GM12801 (cell line): ENCODE data around the gene PRKCD.

Source experiments
- CTCF ChIP-seq: IDR thresholded peaks from one replicate; pipeline ENCODE4 v1.5.1; 2011; ENCODE audit warnings: control low read depth; ENCODE audit not compliant: insufficient read length; ENCODE audit errors: extremely low read depth

The PRKCD gene

GRCh38 chr3:53159156-53160060 is 1.6 kb upstream of the PRKCD start:
- no peak for TF ChIP-seq CTCF

- no peak for TF ChIP-seq CTCF
Observed at GRCh38 chr3:53160061-53160659, 849 bp upstream of the PRKCD start.

GRCh38 chr3:53161450-53161819 is 426 bp downstream of the PRKCD start:
- no peak for TF ChIP-seq CTCF

GRCh38 chr3:53161820-53162671 is 1.0 kb downstream of the PRKCD start:
- TF ChIP-seq CTCF: no peak

- TF ChIP-seq CTCF: no peak
Observed at GRCh38 chr3:53162672-53163443, 1.8 kb downstream of the PRKCD start.

- TF ChIP-seq CTCF: no peak
Observed at GRCh38 chr3:53163444-53164387, 2.7 kb downstream of the PRKCD start.
